ENCODE results near the gene UGT1A5.
A peak's percentile ranks its signal among the peaks of the same experiment; 100 is the strongest.
"Not testable (repeated sequence)": the region's sequence is repeated elsewhere in the genome, so short reads cannot be mapped to it uniquely, and the experiment has no call there.

Gene UGT1A5

DNA sequence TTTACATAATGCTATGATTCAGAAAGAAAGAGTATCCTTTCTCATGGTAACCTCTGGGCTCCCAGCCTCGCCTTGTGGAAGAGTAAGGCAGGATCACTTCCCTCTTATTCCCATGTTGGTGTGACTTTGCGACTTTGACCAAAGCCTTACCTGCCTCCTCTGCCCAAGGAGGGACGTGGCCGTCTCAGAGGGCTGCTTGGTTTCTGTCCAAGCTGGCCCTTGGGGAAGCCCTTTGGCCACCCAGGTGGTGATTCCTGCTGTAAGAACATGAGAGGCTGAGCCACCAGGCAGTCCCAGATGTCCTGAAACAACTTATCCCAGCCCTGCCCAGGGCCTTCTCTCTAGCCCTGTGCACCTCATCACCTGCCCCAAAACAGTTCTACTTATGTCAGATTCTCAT, 14.0 kb upstream of the UGT1A5 start:
- DNase-seq, result no peak

DNA sequence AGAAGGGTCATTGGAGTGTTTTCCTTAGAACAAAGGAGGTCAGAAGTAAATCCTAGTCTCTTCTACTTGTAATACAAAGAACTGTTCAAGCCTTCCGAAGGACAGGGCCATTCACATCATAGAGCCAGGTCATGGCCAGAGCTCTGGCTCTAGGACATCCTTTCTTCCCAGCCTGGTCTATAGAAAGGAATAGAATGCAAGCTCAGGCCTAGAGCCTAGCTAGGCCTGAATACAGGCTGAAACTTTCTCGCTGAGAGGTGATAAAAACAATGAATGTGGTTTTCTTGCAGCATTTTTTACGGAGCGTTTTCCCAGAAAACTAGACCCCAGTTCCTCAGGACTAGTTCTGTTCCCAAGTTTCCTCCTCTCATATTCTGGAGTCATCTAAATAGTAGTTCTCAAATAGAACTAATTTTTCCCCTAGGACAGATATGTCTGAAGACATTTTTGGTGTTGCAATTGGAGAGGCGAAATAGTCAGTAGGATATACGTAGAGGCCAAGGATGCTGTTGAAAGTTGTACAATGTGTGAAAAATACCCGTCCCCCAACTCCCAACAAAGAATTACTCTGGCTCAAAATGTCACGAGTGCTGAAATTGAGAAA, 13.2 kb upstream of the UGT1A5 start:
- DNase-seq, result no peak

DNA sequence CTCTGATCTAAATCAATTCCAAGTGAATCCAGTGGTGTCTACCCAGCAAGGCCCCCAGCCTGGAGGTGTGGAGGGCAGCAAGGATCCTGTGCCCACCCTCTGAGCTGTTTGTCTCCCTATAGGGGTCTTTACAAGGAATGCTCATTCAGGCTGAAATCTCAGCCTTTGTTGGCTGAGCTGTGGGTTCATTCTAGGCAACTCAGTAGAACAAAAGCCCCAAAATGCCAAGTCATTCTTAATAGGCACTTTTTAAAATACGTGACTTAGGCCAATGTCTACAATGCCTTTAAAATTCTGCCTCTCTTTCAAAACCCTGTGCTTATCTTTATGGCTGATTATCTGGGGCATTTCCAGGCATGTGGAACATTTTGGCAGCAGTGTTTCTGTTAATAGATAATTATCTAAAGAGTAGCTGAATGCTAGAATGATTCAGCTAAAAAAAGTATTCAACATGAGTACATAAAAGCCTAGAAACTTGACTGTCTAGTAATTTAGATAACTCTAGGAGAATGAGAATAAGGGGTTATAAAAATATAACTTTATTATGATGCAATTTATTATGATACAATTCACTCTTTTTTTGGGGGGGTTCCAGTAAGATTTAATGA, 12.6 kb upstream of the UGT1A5 start:
- DNase-seq, result no peak

DNA sequence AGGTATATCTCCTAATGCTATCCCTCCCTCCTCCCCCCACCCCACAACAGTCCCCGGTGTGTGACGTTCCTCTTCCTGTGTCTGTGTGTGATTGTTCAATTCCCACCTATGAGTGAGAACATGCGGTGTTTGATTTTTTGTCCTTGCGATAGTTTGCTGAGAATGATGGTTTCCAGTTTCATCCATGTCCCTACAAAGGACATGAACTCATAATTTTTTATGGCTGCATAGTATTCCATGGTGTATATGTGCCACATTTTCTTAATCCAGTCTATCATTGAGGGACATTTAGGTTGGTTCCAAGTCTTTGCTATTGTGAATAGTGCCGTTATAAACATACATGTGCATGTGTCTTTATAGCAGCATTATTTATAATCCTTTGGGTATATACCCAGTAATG, 11.9 kb upstream of the UGT1A5 start:
- DNase-seq, result not testable (repeated sequence)

DNA sequence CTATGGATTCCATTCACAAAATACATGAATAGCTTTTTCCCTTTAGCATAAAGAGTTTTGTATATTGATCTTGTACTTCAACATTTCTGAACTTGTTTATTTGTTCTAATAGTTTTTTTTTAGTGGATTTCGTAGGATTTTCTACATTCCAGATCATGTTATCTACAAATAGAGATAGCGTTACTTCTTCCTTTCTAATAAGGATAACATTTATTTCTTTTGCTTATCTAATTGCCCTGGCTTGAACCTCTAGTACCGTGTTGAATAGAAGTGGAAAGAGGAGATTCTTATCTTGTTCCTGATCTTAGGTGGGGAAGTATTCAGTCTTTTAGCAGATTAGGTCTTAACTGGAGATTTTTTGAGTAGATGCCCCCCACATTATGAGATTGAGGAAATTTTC, 10.5 kb upstream of the UGT1A5 start:
- no peak for DNase-seq

DNA sequence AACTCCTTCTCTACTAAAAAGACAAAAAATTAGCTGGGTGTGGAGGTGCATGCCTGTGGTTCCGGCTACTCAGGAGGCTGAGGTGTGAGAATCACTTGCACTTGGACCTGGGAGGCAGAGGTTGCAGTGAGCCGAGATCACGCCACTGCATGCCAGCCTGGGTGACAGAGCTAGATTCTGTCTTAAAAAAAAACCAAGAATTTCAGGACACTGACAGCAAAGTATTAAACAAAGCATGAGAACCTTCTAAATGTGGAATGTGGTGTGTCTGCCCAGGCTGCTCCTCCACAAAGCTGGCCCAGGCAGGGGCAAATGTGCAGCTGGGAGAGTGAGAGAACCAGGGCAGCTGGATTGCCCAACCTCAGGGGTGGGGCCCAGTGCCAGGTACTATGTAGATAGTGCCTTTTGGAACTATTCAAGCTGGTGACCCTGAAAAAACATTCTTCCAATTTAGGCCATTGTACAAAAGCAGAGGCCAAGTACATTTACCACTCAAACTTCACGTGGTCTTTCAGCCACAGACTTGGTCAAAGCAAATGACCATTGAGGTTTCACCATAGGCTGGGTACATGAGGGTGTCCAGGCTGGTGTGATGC, 6.7 kb upstream of the UGT1A5 start:
- no peak for DNase-seq

DNA sequence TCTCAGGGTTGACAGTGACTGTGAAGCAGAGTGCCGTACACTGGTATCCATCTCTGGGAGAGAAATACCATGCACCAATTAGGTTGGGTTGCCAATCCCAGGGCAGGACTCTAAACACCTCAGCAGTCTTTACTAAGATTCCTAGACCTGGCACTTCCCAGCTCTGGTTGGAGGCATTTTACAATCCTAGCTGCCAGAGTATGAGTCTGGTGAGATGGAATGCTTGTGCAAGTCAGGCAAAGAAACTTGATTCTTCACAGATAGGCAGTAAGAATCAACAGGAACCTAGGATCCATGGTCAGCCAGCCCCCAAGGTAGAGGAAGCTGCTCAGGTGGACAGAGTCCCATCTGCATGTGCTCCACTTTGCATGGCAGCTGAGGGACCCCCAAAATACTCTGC, 6.0 kb upstream of the UGT1A5 start:
- no peak for DNase-seq

DNA sequence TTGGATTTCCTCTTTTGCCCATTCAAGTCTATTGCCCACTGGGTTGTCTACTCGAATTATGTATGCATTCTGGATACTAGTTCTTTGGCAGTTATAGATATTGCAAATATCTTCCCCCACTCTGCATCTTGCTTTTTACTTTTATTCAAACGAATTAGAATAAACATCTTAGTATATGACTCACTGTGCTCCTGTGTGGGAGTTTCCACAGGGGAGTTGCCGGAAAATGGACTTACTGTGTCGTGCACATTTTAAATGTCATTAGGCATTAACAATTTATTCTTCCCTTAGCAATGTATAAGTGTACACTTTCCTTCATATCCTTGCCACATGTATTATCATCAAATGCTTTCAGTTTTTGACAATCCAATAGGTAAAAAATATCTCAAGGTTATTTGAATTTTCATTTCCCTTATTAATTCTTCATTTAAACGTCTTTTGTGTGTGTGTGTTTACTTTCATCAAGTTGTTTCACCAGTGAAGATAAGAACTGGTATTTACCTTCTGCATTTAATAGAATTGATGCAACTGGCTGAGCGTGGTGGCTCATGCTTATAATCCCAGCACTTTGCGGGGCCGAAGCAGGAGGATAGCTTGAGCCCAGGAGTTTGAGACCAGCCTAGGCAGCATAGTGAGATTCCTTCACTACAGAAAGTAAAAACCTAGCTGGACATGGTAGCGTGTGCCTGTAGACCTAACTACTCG, 4.6 kb upstream of the UGT1A5 start:
- no peak for DNase-seq

DNA sequence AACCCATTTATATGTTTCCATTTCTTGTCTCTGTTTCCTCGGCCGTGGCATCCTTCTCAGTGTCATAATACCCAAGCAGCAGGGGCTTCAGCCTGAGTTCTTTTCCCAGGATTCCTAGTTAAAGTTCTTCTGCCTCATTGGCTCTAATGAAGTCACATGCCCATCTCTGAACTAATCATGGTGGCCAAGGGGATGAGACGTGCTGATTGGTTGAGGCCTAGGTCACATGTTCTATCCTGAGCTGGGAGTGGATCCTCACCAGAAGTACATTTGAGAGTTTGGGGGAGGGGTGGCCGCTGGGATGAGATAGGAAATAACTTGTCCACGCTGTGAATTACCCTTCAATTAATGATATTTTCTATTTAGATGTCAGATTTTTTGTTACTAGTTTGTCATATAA, 3.8 kb upstream of the UGT1A5 start:
- no peak for DNase-seq

DNA sequence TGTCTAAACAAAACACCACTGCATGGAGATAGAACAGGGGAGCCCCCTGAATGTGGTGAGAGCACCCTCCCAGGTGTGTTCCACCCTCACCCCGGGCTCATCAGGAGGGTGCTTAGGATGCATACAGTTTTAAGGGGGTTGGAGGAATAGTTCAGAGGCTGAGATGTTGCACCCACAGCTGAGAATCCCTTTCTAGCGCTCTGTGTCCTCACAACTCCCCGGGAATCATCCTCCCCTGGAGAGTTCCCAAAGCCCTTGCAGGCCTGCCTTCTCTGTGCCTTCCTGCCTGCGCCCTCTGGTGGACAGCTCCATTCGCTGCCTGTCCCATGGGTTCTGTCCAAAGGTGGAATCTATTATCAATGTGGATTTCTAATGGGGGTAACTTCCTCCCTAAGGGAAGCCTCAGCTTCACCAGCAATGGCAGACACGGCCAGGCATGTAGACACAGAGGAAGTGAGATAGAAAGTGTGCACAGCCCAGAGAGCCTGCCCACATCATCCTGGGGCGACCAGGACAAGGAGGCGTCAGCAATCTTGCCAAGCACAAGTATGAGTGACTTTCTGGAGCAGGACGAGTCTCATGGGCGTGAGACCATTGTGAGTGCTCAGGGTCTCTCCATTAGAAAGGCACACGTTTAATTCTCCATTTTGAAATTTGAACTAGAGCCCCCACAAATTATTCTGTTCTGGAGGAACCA, 1.2 kb upstream of the UGT1A5 start:
- DNase-seq, result peak; percentile 35

DNA sequence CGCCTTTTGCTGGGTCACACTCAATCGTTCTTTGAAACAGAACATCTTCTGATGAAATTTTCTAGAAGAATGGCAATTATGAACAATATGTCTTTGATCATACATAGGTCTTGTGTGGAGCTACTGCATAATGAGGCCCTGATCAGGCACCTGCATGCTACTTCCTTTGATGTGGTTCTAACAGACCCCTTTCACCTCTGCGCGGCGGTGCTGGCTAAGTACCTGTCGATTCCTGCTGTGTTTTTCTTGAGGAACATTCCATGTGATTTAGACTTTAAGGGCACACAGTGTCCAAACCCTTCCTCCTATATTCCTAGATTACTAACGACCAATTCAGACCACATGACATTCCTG, 532 bp downstream of the UGT1A5 start:
- no peak for DNase-seq

DNA sequence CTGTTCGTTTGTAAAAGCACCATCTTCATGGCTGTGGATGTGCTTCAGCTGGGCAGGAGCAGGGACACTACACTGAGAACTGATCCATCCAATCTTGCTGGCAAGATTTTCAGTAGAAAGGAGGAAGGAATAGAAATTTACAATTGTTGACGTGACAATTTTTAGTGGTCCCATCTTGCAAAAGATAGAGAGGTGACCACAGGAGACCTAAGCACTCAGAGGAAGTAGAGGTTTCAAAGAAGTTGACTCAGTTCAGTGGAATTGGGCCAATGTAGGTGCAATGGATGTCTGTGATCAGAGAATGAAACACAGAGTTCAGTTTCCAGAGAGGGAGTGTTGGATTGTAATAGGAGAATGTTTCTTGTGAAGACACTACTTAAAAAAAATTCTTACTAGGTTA, 1.4 kb downstream of the UGT1A5 start:
- no peak for DNase-seq

DNA sequence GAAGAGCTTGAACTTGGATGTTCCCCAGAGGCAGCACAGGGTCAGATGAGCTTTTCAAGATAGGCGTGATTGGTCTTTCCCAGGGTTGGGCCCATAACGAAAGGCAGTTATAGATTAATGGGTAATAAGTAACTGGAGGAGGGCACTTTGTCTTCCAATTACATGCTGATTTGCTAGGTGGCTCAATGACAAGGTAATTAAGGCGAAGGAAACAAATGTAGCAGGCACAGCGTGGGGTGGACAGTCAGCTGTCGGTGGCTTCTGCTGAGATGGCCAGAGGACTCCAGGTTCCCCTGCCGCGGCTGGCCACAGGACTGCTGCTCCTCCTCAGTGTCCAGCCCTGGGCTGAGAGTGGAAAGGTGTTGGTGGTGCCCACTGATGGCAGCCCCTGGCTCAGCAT, 5.8 kb downstream of the UGT1A5 start, which contains the start of gene UGT1A4:
Gene UGT1A4, plus strand, starts transcription at position 185 of the 400 bp plus-strand sequence. Its CDS starts 85 bp downstream, at position 270.
- DNase-seq, result no peak

DNA sequence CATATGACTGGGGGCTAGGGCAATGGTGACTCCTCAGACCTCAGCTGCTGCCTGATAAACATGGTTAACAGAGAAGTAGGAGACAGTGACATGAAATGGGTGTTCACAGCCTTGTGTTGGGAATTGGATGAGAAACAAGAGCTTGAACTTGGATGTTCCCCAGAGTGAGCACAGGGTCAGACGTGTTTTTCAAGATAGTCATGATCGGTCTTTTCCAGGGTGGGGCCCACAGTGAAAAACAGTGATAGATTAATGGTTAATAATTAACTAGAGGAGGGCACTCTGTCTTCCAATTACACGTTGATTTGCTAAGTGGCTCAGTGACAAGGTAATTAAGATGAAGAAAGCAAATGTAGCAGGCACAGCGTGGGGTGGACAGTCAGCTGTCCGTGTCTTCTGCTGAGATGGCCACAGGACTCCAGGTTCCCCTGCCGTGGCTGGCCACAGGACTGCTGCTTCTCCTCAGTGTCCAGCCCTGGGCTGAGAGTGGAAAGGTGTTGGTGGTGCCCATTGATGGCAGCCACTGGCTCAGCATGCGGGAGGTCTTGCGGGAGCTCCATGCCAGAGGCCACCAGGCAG, 16.1 kb downstream of the UGT1A5 start, which contains the start of gene UGT1A3:
Gene UGT1A3, plus strand, starts transcription at position 320 of the 579 bp plus-strand sequence. Its CDS starts 85 bp downstream, at position 405.
- no peak for DNase-seq

DNA sequence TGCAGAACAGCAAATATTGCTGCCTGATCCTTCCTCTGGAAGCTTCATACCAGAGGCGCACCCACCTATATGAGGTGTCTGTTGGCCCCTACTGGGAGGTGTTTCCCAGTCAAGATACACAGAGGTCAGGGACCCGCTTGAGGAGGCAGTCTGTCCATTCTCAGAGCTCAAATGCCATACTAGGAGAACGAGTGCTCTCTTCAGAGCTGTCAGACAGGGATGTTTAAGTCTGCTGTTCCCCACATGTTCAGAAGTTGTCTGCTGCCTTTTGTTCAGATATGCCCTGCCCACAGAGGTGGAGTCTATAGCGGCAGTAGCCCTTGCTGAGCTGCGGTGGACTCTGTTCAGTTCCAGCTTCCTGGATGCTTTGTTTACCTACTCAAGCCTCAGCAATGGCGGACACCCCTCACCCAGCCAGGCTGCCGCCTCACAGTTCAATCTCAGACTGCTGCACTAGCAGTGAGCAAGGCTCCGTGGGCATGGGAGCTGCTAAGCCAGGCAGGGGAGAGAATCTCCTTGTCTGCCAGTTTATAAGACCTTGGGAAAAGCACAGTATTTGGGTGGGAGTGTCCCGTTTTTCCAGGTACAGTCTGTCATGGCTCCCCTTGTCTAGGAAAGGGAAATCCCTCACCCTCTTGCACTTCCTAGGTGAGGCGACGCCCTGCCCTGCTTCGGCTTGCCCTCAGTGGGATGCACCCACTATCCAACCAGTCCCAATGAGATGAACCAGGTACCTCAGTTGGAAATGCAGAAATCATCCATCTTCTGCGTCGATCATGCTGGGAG, 24.4 kb downstream of the UGT1A5 start:
- not testable (repeated sequence) for DNase-seq

DNA sequence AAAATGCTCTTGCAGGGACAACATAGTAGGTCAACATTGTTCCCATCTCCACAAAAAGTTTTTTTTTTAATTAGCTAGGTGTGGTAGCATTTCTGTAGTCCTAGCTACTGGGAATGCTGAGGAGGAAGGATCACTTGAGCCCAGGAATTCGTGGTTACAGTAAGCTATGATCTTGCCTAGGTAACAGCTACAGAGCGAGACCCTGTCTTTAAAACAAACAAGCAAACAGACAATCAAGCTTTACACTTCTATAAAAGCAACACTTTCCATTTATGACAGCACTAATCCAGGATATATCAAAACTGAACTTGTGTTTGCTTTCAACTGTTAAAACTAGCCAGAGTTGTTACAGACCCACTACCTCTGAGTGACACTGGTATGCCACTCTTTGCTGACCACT, 28.2 kb downstream of the UGT1A5 start:
- no peak for DNase-seq

DNA sequence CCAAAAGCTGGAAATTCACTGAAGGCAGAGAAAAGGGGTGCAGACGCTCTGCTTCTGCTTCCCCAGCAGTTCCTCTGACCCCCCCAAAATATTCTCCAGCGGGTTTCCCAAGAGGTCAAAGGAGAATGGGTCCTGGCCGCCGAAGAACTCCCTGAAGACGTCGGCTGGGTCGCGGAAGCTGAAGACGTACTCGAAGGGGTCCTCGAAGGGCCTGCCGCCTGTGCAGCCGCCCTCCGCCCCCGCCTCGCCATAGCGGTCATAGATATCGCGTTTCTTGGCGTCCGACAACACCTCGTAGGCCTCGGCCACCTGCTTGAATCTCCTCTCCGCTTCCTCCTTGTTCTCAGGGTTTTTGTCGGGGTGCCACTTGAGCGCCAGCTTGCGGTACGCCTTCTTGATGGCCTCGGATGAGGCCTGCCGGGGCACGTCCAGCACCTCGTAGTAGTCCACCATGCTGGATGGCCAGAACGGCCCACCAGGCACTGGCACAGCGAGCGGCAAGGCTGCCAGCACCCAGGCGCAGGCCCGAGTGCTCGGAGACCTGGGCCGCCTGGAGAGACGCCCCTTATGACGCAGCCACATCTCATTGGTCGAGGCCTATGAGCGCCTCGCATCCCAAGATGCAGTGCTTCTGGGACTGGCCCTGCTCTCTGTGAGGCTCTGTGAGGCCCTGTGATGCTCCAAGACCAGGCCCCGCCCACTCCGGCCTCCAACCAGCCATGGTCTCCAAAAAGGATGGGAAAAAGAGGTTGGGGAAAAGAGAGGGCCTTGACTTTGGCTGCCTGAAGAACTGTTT, 31.0 kb downstream of the UGT1A5 start:
- DNase-seq, result no peak

DNA sequence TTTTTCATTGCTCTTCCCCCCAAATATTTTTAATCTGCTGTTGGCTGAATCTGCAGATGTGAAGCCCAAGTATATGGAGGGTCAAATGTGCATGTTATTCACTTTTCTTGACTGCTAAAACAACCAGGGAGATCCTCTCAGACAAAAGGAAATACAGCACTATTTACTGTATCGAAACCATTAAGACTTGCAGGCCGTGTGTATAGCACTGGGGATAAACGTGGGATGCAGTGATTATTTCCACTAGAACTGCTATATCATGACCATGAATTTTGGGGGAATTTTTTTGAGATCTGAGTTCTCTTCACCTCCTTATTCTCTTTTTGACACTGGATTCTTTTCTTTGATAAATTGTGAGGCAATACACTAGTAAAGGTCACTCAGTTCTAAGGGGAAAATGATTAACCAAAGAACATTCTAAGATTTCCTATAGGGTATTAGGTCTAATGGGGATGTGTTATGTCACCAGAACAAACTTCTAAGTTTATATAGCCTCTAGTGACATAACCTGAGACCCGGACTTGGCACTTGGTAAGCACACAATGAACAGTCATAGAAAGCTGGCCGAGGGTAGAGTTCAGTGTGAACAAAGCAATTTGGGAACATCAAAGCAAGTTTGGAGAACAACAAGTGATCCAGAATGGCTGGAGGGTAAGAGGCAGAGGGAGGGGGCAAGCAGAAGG, 32.5 kb downstream of the UGT1A5 start:
- DNase-seq, result no peak

DNA sequence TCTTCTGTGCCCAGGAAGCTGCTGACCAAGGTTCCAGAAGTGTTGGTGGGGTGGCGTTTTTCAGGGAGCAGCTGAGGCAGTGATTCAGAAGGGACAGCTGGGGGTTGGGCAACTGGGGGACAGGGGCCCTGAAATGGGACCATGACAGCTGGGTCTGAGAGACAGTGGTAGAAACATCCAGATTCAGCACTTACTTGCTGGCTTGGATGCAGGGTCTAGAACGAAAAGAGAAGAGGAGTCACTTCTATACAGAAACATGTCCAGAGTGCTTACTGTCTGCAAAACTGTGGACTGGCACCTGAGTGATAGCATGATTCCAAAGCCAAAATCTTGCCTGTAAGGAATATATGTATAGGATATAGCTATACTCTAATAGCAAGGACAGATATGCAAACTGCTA, 33.1 kb downstream of the UGT1A5 start:
- DNase-seq, result not testable (repeated sequence)

DNA sequence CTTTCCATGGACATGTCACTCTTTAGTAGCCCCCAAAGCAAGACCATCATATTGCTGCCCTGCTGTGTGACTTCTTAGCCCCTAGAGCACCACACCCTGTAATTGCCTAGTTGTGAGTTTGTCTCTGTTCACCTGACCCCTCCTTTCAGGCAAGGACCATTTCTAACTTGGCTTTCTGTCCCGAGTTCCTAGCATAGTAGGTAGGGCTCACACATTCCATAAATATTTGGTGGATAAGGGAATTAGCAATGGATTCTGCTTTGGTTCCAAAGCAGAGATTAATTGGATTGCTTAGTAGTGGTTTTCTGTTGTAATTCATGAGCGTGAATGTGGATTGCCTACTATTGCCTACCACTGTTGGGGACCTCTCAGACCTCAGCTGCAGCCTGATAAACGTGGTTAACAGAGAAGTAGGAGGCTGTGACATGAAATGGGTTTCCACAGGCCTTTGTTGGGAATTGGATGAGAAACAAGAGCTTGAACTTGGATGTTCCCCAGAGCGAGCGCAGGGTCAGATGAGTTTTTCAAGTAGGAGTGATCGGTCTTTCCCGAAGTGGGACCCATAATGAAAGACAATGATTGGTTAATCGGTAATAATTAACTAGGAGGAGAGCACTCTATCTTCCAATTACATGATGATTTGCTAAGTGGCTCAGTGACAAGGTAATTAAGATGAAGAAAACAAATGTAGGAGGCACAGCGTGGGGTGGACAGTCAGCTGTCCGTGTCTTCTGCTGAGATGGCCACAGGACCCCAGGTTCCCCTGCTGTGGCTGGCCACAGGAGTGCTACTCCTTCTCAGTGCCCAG, 34.0 kb downstream of the UGT1A5 start:
- DNase-seq, result no peak

Data from effector CD8-positive, alpha-beta T cell (primary cell).